ENCODE data around the gene PHACTR3. TPM values are rescaled to one million over a fixed set of nuclear protein-coding genes. Genes with fewer than 3 reads are reported as not detected.

PHACTR3 gene
- total RNA-seq, 1 donor from 2014 or later, result 1.4 TPM

DNA sequence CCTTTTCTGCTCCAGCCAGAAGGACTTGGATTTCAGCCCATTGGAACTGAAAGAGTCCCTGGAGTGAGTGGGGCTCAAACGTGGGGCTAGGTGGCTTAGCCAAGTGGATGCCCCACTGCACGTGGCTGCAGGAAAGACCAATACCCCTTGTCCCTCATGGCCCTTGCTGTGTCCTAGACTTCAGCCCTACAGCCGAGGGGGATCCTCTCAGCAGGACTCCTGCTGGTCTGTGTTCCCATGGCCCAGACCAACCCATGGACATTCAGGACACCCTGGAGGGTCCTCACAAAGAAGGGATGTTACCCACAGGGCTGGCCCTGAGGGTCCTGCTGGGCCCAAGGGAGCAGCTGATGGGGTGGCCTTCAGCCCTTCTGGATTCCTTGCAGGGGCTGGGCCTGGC, 30.0 kb upstream of the PHACTR3 start:
- no peaks in the 10 kb centered on the region for H3K9me3 ChIP-seq (ENCODE audit: low read depth)
- peaks cover 8% of the 10 kb centered on the region for H3K4me1 Mint-ChIP-seq
- peaks cover 47% of the 10 kb centered on the region for H3K27me3 Mint-ChIP-seq (ENCODE audit: insufficient read depth, low read depth)
- no peaks in the 10 kb centered on the region for H3K36me3 ChIP-seq
- no peak overlapping the region for H3K9ac ChIP-seq
- H3K27me3 ChIP-seq, result peaks cover 100% of the 10 kb centered on the region
- H3K9me3 Mint-ChIP-seq, result peaks cover 3% of the 10 kb centered on the region
- H3K79me2 ChIP-seq (ENCODE audit: low read depth), result no peaks in the 10 kb centered on the region
- no peak overlapping the region for H3K27ac Mint-ChIP-seq
- H3K4me2 ChIP-seq, result no peak overlapping the region
- H3K27ac ChIP-seq, result no peak overlapping the region
- H3K4me3 ChIP-seq, result no peak overlapping the region
- H3K4me1 ChIP-seq, result peaks cover 4% of the 10 kb centered on the region
- H3K36me3 Mint-ChIP-seq, result no peaks in the 10 kb centered on the region
- H2AFZ ChIP-seq (replicated peaks), result no peak overlapping the region
- no peak overlapping the region for H3K4me3 Mint-ChIP-seq
- peaks cover 11% of the 10 kb centered on the region for H4K20me1 ChIP-seq (ENCODE audit: low read depth)
- H3F3A ChIP-seq (ENCODE audit: low read depth), result no peaks in the 10 kb centered on the region
- no peak for DNase-seq (ENCODE audit: low spot score)
- TF ChIP-seq EZH2phosphoT487 (IDR thresholded peaks at IDR 0.05) (no peak), EZH2 (IDR thresholded peaks at IDR 0.05) (no peak)
- TF ChIP-seq, protein P1, sequence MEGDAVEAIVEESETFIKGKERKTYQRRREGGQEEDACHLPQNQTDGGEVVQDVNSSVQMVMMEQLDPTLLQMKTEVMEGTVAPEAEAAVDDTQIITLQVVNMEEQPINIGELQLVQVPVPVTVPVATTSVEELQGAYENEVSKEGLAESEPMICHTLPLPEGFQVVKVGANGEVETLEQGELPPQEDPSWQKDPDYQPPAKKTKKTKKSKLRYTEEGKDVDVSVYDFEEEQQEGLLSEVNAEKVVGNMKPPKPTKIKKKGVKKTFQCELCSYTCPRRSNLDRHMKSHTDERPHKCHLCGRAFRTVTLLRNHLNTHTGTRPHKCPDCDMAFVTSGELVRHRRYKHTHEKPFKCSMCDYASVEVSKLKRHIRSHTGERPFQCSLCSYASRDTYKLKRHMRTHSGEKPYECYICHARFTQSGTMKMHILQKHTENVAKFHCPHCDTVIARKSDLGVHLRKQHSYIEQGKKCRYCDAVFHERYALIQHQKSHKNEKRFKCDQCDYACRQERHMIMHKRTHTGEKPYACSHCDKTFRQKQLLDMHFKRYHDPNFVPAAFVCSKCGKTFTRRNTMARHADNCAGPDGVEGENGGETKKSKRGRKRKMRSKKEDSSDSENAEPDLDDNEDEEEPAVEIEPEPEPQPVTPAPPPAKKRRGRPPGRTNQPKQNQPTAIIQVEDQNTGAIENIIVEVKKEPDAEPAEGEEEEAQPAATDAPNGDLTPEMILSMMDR (IDR thresholded peaks at IDR 0.05), result no peak

DNA sequence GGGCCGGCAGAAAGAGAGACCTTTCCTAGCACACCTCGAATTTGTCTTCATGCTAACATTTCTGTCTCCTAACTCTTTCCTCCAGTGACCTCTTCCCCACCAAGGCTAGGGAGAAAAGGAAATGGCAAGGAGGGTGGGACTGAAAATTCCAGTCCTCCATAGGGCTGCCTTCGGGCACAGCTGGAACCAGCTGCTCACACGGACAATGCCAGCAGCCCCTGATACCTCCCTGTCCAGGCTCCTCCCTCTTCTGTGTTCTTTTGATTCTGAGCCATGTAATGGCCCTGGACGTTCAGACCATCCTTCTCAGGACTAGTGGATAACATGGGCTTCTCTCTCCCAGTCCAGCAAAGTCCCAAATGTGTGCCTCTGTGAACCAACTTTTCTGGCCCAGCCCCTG, 29.1 kb upstream of the PHACTR3 start:
- peaks cover 100% of the 10 kb centered on the region for H3K27me3 ChIP-seq
- H4K20me1 ChIP-seq (ENCODE audit: low read depth), result peaks cover 11% of the 10 kb centered on the region
- peaks cover 4% of the 10 kb centered on the region for H3K4me1 ChIP-seq
- no peak overlapping the region for H3K9ac ChIP-seq
- Mint-ChIP-seq H3K4me3 (no peak overlapping the region), H3K9me3 (peaks cover 3% of the 10 kb centered on the region), H3K27me3 (ENCODE audit: insufficient read depth, low read depth) (peaks cover 49% of the 10 kb centered on the region), H3K27ac (no peak overlapping the region), H3K4me1 (peaks cover 8% of the 10 kb centered on the region), H3K36me3 (no peaks in the 10 kb centered on the region)
- H3K4me3 ChIP-seq, result no peak overlapping the region
- no peak for DNase-seq (ENCODE audit: low spot score)
- TF ChIP-seq EZH2phosphoT487 (IDR thresholded peaks at IDR 0.05) (no peak), EZH2 (IDR thresholded peaks at IDR 0.05) (no peak)
- no peak overlapping the region for H3K4me2 ChIP-seq
- H3K36me3 ChIP-seq, result no peaks in the 10 kb centered on the region
- no peaks in the 10 kb centered on the region for H3K79me2 ChIP-seq (ENCODE audit: low read depth)
- H2AFZ ChIP-seq (replicated peaks), result no peak overlapping the region
- no peaks in the 10 kb centered on the region for H3F3A ChIP-seq (ENCODE audit: low read depth)
- no peak overlapping the region for H3K27ac ChIP-seq
- H3K9me3 ChIP-seq (ENCODE audit: low read depth), result no peaks in the 10 kb centered on the region

DNA sequence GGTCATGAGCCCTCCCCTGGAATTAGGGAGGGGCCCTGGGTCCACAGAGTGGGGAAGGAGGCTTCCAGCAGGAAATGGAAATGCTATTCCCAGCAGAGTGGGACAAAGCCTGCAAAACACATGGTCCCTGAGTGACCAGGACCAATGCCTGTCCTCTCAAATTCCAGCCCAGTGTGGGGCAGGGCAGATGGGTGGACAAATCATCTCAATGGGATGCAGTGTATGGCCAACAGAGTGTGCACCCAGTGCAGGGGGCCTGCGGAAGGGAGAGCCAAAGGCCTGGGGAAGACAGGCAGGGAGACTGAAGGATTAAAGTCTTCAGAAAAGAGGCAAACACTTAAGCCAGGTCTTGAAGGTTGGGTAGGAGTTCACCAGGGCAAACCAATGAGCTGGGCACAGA, 28.7 kb upstream of the PHACTR3 start:
- Mint-ChIP-seq H3K27me3 (ENCODE audit: insufficient read depth, low read depth) (peaks cover 51% of the 10 kb centered on the region), H3K4me3 (peak overlapping the region; percentile 42), H3K4me1 (peaks cover 8% of the 10 kb centered on the region), H3K27ac (no peak overlapping the region), H3K36me3 (no peaks in the 10 kb centered on the region), H3K9me3 (peaks cover 3% of the 10 kb centered on the region)
- Histone ChIP-seq H3K9ac (no peak overlapping the region), H3K4me2 (no peak overlapping the region), H3F3A (ENCODE audit: low read depth) (no peaks in the 10 kb centered on the region), H3K4me1 (peaks cover 4% of the 10 kb centered on the region), H3K4me3 (no peak overlapping the region), H3K9me3 (ENCODE audit: low read depth) (no peaks in the 10 kb centered on the region), H3K79me2 (ENCODE audit: low read depth) (no peaks in the 10 kb centered on the region), H3K27me3 (peaks cover 100% of the 10 kb centered on the region), H3K36me3 (no peaks in the 10 kb centered on the region), H3K27ac (no peak overlapping the region), H4K20me1 (ENCODE audit: low read depth) (peaks cover 11% of the 10 kb centered on the region), H2AFZ (replicated peaks) (no peak overlapping the region)
- TF ChIP-seq, protein P1 (IDR thresholded peaks at IDR 0.05), result no peak
- no peak for TF ChIP-seq EZH2phosphoT487 (IDR thresholded peaks at IDR 0.05)
- TF ChIP-seq EZH2 (IDR thresholded peaks at IDR 0.05), result no peak
- DNase-seq (ENCODE audit: low spot score), result no peak

DNA sequence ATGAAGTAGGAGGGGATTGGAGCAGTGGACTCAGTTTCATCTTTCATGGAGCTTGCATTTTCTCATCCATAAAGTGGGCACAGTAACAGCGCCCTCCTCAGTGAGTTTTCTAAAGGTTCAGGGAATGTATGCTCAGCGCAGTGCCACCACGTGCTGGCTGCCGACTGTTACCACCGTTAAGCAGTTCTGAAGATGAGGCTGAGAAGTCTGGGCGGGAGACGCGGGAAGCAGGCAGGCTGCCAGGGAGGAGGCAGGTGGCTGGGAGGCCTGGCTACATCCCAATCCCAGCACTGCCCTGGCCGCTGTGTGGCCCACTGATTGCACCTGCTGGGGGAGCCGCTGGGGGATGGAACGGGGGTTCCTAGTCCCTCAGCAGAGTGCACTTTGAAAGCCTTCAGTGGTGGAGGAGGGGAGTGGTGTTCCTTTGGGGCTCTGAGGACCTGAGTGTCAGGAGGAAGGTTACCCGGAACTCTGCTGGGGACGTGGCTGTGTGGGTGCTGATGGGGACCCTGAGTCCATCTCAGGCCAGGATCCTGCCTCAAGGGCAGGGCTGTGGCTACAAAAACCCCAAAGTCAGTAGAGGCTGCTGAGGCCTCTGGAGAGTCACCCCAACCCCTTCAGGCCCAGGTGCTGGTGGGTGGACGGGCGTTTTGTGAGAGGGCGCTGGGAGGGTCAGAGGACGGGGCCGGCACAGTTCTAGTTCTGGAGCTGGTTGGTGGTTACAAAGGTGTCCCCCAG, 28.0 kb upstream of the PHACTR3 start:
- TF ChIP-seq EZH2 (IDR thresholded peaks at IDR 0.05) (no peak), EZH2phosphoT487 (IDR thresholded peaks at IDR 0.05) (peak; percentile 13)
- TF ChIP-seq, protein P1 (IDR thresholded peaks at IDR 0.05), result peak; percentile 9
- Histone ChIP-seq H4K20me1 (ENCODE audit: low read depth) (peaks cover 11% of the 10 kb centered on the region), H3K79me2 (ENCODE audit: low read depth) (no peaks in the 10 kb centered on the region), H3K27me3 (peaks cover 100% of the 10 kb centered on the region), H3K36me3 (no peaks in the 10 kb centered on the region), H3K4me1 (peaks cover 4% of the 10 kb centered on the region), H3K4me3 (no peak overlapping the region), H3K9me3 (ENCODE audit: low read depth) (no peaks in the 10 kb centered on the region), H3F3A (ENCODE audit: low read depth) (no peaks in the 10 kb centered on the region), H3K9ac (no peak overlapping the region), H3K27ac (no peak overlapping the region), H3K4me2 (no peak overlapping the region), H2AFZ (replicated peaks) (no peak overlapping the region)
- H3K27me3 Mint-ChIP-seq (ENCODE audit: insufficient read depth, low read depth), result peaks cover 51% of the 10 kb centered on the region
- H3K4me1 Mint-ChIP-seq, result peaks cover 8% of the 10 kb centered on the region
- no peaks in the 10 kb centered on the region for H3K36me3 Mint-ChIP-seq
- H3K27ac Mint-ChIP-seq, result no peak overlapping the region
- peaks cover 3% of the 10 kb centered on the region for H3K9me3 Mint-ChIP-seq
- DNase-seq (ENCODE audit: low spot score), result no peak
- H3K4me3 Mint-ChIP-seq, result peak overlapping the region; percentile 76

Measured in neural progenitor cell (in vitro differentiated cells).